Stimulated activated CD8-positive, alpha-beta memory T cell treated with anti-CD3 and anti-CD28 coated beads, Interleukin-4, amount 100 ng/mL, for 24 hours (primary cell): Measurements from ENCODE around the gene COP1.

ENCODE experiments used
- DNase-seq: peaks from one replicate; pipeline ENCODE4 v3.0.0-alpha.2; 2020; ENCODE audit warnings: low read depth

COP1 gene

DNA sequence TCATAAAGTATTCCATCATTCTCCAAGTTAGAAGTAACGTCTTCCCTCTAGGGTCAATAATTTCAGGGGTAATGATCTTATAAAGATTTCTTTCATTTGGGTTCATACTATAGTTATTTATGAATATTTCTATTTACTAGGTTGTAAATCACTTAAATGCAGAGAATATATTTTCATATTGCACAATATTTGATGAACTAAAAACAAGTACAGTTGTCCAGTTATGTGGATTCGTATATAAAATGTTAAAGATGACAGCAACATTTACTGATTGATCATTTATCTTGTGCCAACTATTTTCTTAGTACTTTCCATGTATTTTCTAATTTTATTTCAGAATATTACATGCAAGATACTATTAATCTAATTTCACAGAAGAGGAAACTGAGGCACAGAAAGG, 243.3 kb downstream of the COP1 start:
- no peak for DNase-seq

GRCh38 chr1:175960169-175960568, 246.9 kb downstream of the COP1 start:
- no peak for DNase-seq

GRCh38 chr1:175951627-175952026, 255.5 kb downstream of the COP1 start:
- no peak for DNase-seq

- no peak for DNase-seq
These were observed 259.3 kb downstream of the COP1 start for GRCh38 chr1:175947771-175948170.

DNA sequence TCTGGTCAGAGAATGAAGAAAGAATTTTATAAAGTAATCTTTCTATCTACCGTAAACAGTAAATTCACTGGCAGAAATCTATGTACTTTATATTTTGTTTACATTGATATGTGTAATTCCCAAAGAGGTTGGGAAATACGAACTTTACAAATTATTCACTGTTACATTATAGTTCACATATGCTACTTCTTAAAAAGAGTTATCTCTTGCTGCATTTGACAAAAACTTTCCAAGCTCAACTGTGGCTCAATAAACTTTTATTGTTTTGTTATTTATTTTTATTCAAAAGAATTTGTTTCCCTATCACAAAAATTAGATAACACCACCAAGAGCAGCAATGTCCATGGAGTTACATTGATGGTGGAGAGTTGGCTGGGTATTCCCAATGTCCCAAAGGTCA, 262.5 kb downstream of the COP1 start:
- no peak for DNase-seq

DNA sequence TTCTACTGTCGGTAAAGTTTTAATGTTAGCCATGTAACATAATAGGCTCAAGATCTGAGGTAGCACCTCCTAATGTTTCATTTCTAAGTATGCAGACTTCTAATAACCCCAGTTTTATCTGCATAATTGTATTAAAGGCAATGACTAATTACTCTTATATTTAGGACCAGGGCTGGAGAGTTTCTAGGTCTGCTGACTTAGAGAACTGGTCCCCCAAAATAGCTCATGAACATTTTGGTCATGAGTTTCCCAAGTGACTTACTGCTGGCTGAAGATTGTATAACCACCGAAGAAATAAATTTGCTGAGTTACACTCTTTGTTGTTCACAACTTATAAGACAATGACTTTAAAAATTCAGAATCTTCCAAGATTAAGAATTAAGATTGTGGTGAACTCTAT, 265.9 kb downstream of the COP1 start:
- DNase-seq = no peak

DNA sequence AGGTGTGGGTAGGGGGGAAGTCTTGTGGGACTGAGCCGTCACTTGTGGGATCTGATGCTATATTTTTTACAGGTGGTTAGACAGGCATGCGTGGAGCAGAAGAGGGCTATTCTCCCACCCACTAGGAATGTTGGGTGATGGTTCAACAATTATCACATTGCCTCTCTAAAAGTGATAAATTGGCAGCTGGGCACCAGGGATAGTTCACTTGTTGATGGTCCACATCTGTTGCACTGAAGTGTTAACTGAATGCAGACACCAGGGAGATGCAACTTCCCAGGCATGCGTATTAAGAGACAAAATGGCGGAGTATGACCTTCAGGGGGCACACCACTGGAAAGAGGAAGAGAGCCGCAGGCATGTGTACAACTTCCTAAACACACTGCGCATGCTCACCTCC, 270.4 kb downstream of the COP1 start:
- DNase-seq = no peak

- DNase-seq = no peak
These were observed 271.4 kb downstream of the COP1 start for GRCh38 chr1:175935566-175936115.

DNA sequence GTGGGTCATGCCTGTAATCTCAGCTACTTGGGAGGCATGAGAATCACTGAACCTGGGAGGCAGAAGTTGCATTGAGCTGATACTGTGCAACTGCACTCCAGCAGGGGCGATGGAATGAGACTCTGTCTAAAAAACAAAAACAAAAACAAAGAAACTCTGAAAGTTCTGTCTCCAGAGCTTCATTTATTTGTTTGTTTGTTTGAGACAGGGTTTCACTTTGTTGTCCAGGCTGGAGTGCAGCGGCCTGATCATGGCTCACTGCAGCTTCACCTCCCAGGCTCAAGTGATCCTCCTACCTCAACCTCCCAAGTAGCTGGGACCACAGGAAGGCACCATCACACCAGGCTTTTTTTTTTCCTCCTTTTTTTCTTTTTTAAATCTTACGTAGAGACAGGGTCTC, 271.9 kb downstream of the COP1 start:
- DNase-seq = no peak

- DNase-seq = no peak
These were observed 273.3 kb downstream of the COP1 start for GRCh38 chr1:175933801-175934200.

GRCh38 chr1:175927944-175928343, 279.1 kb downstream of the COP1 start:
- no peak for DNase-seq

DNA sequence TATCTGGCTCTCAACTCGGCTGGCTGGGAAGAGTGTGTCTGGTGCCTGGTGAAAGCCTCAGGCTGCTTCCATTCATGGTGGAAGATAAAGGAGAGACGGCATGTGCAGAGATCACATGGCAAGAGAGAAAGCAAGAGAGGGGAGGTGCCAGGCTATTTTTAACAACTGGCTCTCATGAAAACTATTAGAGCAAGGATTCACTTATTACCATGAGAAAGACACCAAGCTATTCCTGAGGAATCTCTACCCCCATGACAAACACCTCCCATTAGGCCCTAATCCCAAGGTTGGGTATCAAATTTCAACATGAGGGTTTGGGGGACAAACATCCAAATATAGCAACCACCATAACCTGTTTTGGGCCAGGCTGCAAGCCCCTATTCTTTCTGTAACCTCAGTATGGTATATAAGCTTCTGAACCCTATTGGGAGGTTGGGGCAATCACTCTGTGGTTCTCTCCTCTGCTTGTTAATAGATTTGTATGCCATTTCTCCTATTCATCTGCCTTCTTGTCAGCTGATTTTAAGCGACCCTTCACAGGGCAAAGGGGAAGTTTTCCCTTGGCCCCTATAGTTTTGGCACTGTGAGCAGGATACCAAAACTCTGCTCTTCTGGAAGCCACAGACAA, 284.7 kb downstream of the COP1 start:
- DNase-seq = no peak

- DNase-seq = no peak
These were observed 286.7 kb downstream of the COP1 start for GRCh38 chr1:175920381-175920780.

DNA sequence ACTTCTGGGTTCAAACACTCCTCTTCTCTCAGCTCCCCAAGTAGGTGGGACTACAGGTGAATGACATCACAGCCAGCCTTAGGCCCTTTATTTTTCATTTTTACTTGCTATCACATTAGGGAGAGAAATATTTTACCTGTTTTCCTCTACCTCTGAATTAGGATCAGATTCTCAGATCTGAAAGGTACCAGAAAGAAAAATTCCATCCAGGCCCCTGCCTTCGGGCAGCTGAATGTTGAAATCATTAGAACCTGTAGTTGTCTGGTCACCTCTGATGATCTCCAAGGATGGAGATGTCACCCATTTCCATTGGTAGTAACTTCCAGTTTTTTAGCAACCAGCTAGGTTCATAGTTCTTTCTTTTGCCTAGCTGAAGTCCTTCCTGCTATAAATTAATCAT, 288.1 kb downstream of the COP1 start:
- DNase-seq = no peak

GRCh38 chr1:175918364-175918801, 288.7 kb downstream of the COP1 start:
- no peak for DNase-seq

DNA sequence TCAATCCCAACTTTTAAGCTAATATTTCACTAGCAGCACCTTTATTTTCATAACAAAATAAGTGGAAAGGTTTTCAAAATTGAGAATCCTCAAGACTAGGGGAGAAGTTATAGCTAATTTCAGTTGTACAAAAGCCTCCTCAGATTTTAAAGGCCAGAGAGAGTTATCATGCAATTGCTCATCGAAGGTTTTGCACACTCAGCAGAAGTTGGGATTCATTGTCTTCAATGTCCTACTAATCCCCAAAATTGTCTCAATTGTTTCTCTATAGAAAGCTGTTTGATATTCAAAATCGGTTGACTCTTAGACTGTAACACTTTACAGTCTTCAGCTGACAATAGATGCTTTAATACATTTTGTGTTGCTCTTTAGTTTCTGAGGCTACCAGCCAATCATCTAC, 293.0 kb downstream of the COP1 start:
- no peak for DNase-seq

GRCh38 chr1:175911138-175911537, 295.9 kb downstream of the COP1 start:
- DNase-seq = no peak

- no peak for DNase-seq
These were observed 300.7 kb downstream of the COP1 start for GRCh38 chr1:175906370-175906769.

DNA sequence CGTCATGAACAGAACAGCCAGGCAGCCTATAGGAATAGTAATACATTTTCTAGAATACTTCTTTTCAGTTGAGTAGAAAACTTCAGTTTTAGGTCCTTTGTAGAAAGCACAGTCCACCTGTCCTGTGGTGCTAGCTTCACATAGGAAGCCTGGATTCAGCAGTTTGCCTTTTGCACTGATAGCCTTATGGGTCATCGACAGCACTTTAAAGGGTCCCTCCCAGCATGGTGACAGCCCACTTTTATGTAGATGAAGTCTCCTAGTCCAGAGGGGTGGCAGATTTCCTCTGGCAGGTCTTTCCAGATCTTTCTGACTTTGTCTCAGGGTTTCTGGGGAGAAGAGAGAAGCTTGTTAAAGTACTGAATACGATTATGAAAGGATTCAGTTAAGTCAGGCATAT, 302.3 kb downstream of the COP1 start:
- no peak for DNase-seq

- DNase-seq = no peak
These were observed 304.8 kb downstream of the COP1 start for GRCh38 chr1:175902281-175902680.

GRCh38 chr1:175901076-175901836, 305.8 kb downstream of the COP1 start:
- no peak for DNase-seq

- no peak for DNase-seq
These were observed 306.9 kb downstream of the COP1 start for GRCh38 chr1:175900171-175900570.

DNA sequence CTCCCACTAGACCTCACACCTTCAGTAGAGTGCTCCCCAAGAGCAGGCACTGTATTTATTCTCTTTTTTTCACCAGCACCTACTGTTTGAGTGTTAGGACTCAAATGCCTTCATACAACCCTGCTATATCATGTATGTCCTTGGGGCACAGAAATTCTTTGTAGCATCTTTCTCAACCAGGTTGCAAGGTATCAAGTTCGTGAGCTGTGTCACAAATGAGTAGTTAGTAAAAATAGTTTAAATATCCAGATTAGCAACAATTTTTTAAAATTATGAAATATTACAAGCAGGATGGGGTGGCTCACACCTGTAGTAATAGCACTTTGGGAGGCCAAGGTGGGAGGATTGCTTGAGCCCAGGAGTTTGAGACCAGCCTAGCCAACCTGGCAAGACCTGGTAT, 311.1 kb downstream of the COP1 start:
- no peak for DNase-seq
